ENCODE data around the gene SNX13.

SNX13 gene

DNA sequence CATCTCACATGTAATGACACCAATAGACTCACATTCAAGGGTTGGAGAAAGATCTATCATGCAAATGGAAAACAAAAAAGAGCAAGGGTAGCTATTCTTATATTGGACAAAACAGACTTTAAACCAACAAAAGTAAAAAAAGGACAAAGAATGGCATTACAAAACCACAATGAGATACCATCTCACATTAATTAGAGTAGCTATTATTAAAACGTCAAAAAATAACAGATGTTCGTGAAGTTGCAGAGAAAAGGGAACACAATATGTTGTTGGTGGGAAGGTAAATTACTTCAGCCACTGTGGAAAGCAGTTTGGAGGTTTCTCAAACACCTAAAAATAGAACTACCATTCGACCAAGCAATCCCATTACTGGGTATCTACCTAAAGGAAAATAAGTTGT is 197.0 kb downstream of the SNX13 start:
- H3K27ac ChIP-seq (replicated peaks) = no peak overlapping the region
- TF ChIP-seq, protein P1, sequence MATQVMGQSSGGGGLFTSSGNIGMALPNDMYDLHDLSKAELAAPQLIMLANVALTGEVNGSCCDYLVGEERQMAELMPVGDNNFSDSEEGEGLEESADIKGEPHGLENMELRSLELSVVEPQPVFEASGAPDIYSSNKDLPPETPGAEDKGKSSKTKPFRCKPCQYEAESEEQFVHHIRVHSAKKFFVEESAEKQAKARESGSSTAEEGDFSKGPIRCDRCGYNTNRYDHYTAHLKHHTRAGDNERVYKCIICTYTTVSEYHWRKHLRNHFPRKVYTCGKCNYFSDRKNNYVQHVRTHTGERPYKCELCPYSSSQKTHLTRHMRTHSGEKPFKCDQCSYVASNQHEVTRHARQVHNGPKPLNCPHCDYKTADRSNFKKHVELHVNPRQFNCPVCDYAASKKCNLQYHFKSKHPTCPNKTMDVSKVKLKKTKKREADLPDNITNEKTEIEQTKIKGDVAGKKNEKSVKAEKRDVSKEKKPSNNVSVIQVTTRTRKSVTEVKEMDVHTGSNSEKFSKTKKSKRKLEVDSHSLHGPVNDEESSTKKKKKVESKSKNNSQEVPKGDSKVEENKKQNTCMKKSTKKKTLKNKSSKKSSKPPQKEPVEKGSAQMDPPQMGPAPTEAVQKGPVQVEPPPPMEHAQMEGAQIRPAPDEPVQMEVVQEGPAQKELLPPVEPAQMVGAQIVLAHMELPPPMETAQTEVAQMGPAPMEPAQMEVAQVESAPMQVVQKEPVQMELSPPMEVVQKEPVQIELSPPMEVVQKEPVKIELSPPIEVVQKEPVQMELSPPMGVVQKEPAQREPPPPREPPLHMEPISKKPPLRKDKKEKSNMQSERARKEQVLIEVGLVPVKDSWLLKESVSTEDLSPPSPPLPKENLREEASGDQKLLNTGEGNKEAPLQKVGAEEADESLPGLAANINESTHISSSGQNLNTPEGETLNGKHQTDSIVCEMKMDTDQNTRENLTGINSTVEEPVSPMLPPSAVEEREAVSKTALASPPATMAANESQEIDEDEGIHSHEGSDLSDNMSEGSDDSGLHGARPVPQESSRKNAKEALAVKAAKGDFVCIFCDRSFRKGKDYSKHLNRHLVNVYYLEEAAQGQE (IDR thresholded peaks at IDR 0.05; ENCODE audit: insufficient replicate concordance, low read depth) = no peak
- TF ChIP-seq, protein P2, sequence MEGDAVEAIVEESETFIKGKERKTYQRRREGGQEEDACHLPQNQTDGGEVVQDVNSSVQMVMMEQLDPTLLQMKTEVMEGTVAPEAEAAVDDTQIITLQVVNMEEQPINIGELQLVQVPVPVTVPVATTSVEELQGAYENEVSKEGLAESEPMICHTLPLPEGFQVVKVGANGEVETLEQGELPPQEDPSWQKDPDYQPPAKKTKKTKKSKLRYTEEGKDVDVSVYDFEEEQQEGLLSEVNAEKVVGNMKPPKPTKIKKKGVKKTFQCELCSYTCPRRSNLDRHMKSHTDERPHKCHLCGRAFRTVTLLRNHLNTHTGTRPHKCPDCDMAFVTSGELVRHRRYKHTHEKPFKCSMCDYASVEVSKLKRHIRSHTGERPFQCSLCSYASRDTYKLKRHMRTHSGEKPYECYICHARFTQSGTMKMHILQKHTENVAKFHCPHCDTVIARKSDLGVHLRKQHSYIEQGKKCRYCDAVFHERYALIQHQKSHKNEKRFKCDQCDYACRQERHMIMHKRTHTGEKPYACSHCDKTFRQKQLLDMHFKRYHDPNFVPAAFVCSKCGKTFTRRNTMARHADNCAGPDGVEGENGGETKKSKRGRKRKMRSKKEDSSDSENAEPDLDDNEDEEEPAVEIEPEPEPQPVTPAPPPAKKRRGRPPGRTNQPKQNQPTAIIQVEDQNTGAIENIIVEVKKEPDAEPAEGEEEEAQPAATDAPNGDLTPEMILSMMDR (IDR thresholded peaks at IDR 0.05; ENCODE audit: insufficient read depth, low read length) = no peak
- TF ChIP-seq POLR2AphosphoS5 (IDR thresholded peaks at IDR 0.05; ENCODE audit: low read depth) = no peak
- TF ChIP-seq SPI1 (IDR thresholded peaks at IDR 0.05; ENCODE audit: borderline replicate concordance, low read depth) = no peak
- no peak for TF ChIP-seq GABPA (IDR thresholded peaks at IDR 0.05; ENCODE audit: low read depth)
- H3K4me3 ChIP-seq (replicated peaks; ENCODE audit: insufficient read depth, low read length) = no peak overlapping the region
- H3K27me3 ChIP-seq (ENCODE audit: insufficient read depth, poor library complexity, severe bottlenecking) = no peaks in the 10 kb centered on the region
- DNase-seq (ENCODE audit: low read depth in 1 of 2, low spot score in 1 of 2) = no peak

DNA sequence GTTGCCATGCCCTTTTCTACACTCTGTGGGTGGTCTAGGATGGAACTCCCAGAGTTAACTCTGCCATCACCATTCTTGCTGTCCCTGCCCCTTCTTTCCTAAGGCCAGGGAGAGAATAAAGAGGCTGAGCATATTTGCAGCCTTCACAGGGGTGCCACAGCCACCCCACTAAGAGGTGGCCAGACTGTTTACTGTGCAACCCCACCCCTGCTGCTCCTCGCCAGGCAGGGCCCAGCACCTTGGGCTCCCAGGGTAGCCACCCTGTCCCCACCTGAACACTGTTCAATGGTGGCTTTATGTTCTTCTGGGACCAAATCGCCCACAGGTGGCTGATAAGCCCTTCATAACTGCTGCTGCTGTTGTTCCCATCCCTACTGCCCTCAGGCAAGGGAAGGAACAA is 198.9 kb downstream of the SNX13 start:
- H3K4me3 ChIP-seq (replicated peaks; ENCODE audit: insufficient read depth, low read length) = no peak overlapping the region
- H3K27me3 ChIP-seq (ENCODE audit: insufficient read depth, poor library complexity, severe bottlenecking) = no peaks in the 10 kb centered on the region
- H3K27ac ChIP-seq (replicated peaks) = no peak overlapping the region
- no peak for TF ChIP-seq GABPA (IDR thresholded peaks at IDR 0.05; ENCODE audit: low read depth)
- DNase-seq (ENCODE audit: low read depth in 1 of 2, low spot score in 1 of 2) = no peak

Measured in HL-60 (cell line).